Measurements from ENCODE around the gene CCHCR1.

Gene CCHCR1

GRCh38 chr6:31158863-31159855 lies 1.6 kb upstream of the CCHCR1 start:
- peak; percentile 24 for DNase-seq

- peak; percentile 100 for DNase-seq
Observed at GRCh38 chr6:31158140-31158862, 699 bp upstream of the CCHCR1 start, which contains the start of gene TCF19. TCF19 (plus strand) TSS chr6:31158589; CDS start chr6:31159470, 881 bp downstream.

- no peak for DNase-seq
Observed at GRCh38 chr6:31156641-31157040, 961 bp downstream of the CCHCR1 start.

- DNase-seq, result no peak
Observed at GRCh38 chr6:31154436-31154835, 3.2 kb downstream of the CCHCR1 start.

- no peak for DNase-seq
Observed at GRCh38 chr6:31152781-31153180, 4.8 kb downstream of the CCHCR1 start.

- DNase-seq, result no peak
Observed at GRCh38 chr6:31149827-31150447, 7.7 kb downstream of the CCHCR1 start.

GRCh38 chr6:31145386-31145785 lies 12.2 kb downstream of the CCHCR1 start:
- DNase-seq, result no peak

GRCh38 chr6:31144970-31145340 lies 12.6 kb downstream of the CCHCR1 start:
- no peak for DNase-seq

GRCh38 chr6:31144296-31144969 lies 13.2 kb downstream of the CCHCR1 start:
- no peak for DNase-seq

- no peak for DNase-seq
Observed at GRCh38 chr6:31143148-31143547, 14.5 kb downstream of the CCHCR1 start.

- DNase-seq, result no peak
Observed at GRCh38 chr6:31142361-31142761, 15.2 kb downstream of the CCHCR1 start.

- DNase-seq, result no peak
Observed at GRCh38 chr6:31140643-31141042, 17.0 kb downstream of the CCHCR1 start.

GRCh38 chr6:31139599-31139998 lies 18.0 kb downstream of the CCHCR1 start:
- DNase-seq, result no peak

- DNase-seq, result no peak
Observed at GRCh38 chr6:31138982-31139381, 18.6 kb downstream of the CCHCR1 start, which contains the start of gene PSORS1C2. PSORS1C2 (minus strand) TSS chr6:31139066; CDS start chr6:31139026, 40 bp downstream.

GRCh38 chr6:31135710-31136109 lies 21.9 kb downstream of the CCHCR1 start:
- no peak for DNase-seq

GRCh38 chr6:31132806-31133205 lies 24.8 kb downstream of the CCHCR1 start:
- no peak for DNase-seq

- DNase-seq, result no peak
Observed at GRCh38 chr6:31131595-31131994, 26.0 kb downstream of the CCHCR1 start.

GRCh38 chr6:31130751-31131150 lies 26.9 kb downstream of the CCHCR1 start:
- DNase-seq, result no peak

GRCh38 chr6:31129130-31129529 lies 28.5 kb downstream of the CCHCR1 start:
- DNase-seq, result no peak

GRCh38 chr6:31128093-31128676 lies 29.4 kb downstream of the CCHCR1 start:
- peak; percentile 78 for DNase-seq

GRCh38 chr6:31126396-31127175 lies 31.0 kb downstream of the CCHCR1 start:
- DNase-seq, result no peak

Data from activated naive CD4-positive, alpha-beta T cell treated with Interleukin-2 at 50 U/mL for 16 hours (primary cell).